ENCODE data around the gene JUN. TPM values are rescaled to one million over a fixed set of nuclear protein-coding genes. Genes with fewer than 3 reads are reported as not detected.

JUN gene
- 13.3 and 22.3 TPM in 2 replicates for total RNA-seq (2016; rRNA removed; fragmentation: Illumina TruSeq; extraction: Trizol)
- 2.7 and 3.4 TPM in 2 replicates for total RNA-seq (2016; cell fraction: cytosol; rRNA removed; fragmentation: Illumina TruSeq; extraction: Trizol; ENCODE audit: low read depth)
- 10.4 and 25.4 TPM in 2 replicates for total RNA-seq (2016; cell fraction: insoluble cytoplasmic fraction; rRNA removed; fragmentation: Illumina TruSeq; extraction: Trizol)
- total RNA-seq (2016; cell fraction: membrane; rRNA removed; fragmentation: Illumina TruSeq; extraction: Trizol), result 7.5 and 8.4 TPM in 2 replicates
- 37.1 and 40.6 TPM in 2 replicates for total RNA-seq (2016; cell fraction: nucleus; rRNA removed; fragmentation: Illumina TruSeq; extraction: Trizol)
- 18.2 and 28.1 TPM in 2 replicates for polyA plus RNA-seq (2011; rRNA removed)
- polyA plus RNA-seq (2011; cell fraction: cytosol; rRNA removed), result 17.8 and 19.2 TPM in 2 replicates
- 39.8 and 53.6 TPM in 2 replicates for polyA plus RNA-seq (2011; cell fraction: nucleus; rRNA removed)
- polyA plus RNA-seq (2012), result 16.3 and 31.3 TPM in 2 replicates
- polyA plus RNA-seq (2016; cell fraction: cytosol; fragmentation: Illumina TruSeq; extraction: Trizol; ENCODE audit: low read depth), result 2.5 and 2.8 TPM in 2 replicates
- polyA plus RNA-seq (2016; cell fraction: insoluble cytoplasmic fraction; fragmentation: Illumina TruSeq; extraction: Trizol; ENCODE audit: low read depth), result 14.8 and 19.3 TPM in 2 replicates
- polyA plus RNA-seq (2016; cell fraction: membrane; fragmentation: Illumina TruSeq; extraction: Trizol; ENCODE audit: low read depth), result 6.0 and 6.6 TPM in 2 replicates
- polyA plus RNA-seq (2016; cell fraction: nucleus; fragmentation: Illumina TruSeq; extraction: Trizol; ENCODE audit: insufficient read depth, low read depth), result 56.1 and 62.3 TPM in 2 replicates
- polyA minus RNA-seq (2011; rRNA and poly(A)+ RNA removed; ENCODE audit: low replicate concordance), result 7.3 and 24.3 TPM in 2 replicates
- polyA minus RNA-seq (2011; cell fraction: cytosol; rRNA and poly(A)+ RNA removed), result 19.3 and 24.3 TPM in 2 replicates
- polyA minus RNA-seq (2011; cell fraction: nucleus; rRNA and poly(A)+ RNA removed), result 34.6 and 67.8 TPM in 2 replicates
- percentile 99 among the genes with signal in this experiment for Bru-seq, nascent RNA
- BruChase-seq, experiment 1, labeled RNA remaining after a 6-hour chase, result percentile 84 among the genes with signal in this experiment
- percentile 88 among the genes with signal in this experiment for BruChase-seq, experiment 2, labeled RNA remaining after a 2-hour chase
- long read RNA-seq, experiment 1, transcript JUN-201 (1 exons, 3,540 nt), result major isoform, 12 of 12 reads
- long read RNA-seq, experiment 1, partial matches to known transcripts, result 0 of 12 reads
- long read RNA-seq, experiment 1, other reads (novel, unspliced or antisense), result 0 of 12 reads
- long read RNA-seq, experiment 2, transcript JUN-201 (1 exons, 3,540 nt), result major isoform, 178 of 180 reads
- long read RNA-seq, experiment 2, partial matches to known transcripts, result 0 of 180 reads
- long read RNA-seq, experiment 2, other reads (novel, unspliced or antisense), result 2 of 180 reads

- in situ Hi-C loops (cut with HindIII; ENCODE audit: extremely low pct_ligation_motif_present, low pct_unique_long_range_greater_than_20kb), result loop anchor here (5.0 to 10.0 kb wide), 3 partner anchors 42 to 511 kb away; partner anchors contain the start of gene FGGY
- TF ChIP-seq HNRNPLL (IDR thresholded peaks at IDR 0.05; ENCODE audit: low read depth, low read length, poor library complexity, severe bottlenecking) (no peak), ZNF407 (CRISPR knock-in tag; IDR thresholded peaks at IDR 0.05; ENCODE audit: not compliant biosample characterization) (no peak), TAF1 (CRISPR knock-in tag; IDR thresholded peaks at IDR 0.05) (peak; percentile 95), ATF2 (CRISPR knock-in tag; IDR thresholded peaks at IDR 0.05) (peak; percentile 100)
Measured at GRCh38 chr1:58783993-58784757, at the start of gene JUN. TSS of gene JUN (minus strand) at chr1:58784047. CDS start at chr1:58783070, 977 bp downstream.

More at GRCh38 chr1:58783993-58784757, at the start of gene JUN:
- Histone ChIP-seq H3K27me3 (ENCODE audit: control insufficient read depth in 1 of 2, insufficient read depth in 2 of 2, low read length in 2 of 2) (no peaks in the 10 kb centered on the region; a peak in 1 of 5 replicates), H3K4me3 (replicated peaks in 1 of 3; ENCODE audit: insufficient read depth in 1 of 3, low read depth in 2 of 3, low read length in 3 of 3) (peak within 1 kb of the TSS; percentile 82 to 90 (median 87)), H3K27ac (ENCODE audit: extremely low read length, insufficient read depth, low read length) (peak within 1 kb of the TSS; percentile 86), H3K9ac (ENCODE audit: insufficient read depth, low read depth, low read length) (peak within 1 kb of the TSS; percentile 98), H3K4me2 (ENCODE audit: low read depth, low read length) (peak within 1 kb of the TSS; percentile 99), H3K79me2 (ENCODE audit: insufficient read depth, low read length) (peaks cover 24% of the 10 kb centered on the region), H3K9me3 (ENCODE audit: low read length) (no peaks in the 10 kb centered on the region), H3K4me1 (ENCODE audit: insufficient read depth, low read length) (peaks cover 36% of the 10 kb centered on the region), H2AFZ (ENCODE audit: low read length) (no peak within 1 kb of the TSS), H3K36me3 (replicated peaks in 1 of 2; ENCODE audit: control insufficient read depth in 1 of 2, insufficient read depth in 2 of 2, low read length in 2 of 2) (no peaks in the 10 kb centered on the region), H4K20me1 (ENCODE audit: insufficient read depth, low read length) (peaks cover 32% of the 10 kb centered on the region)
- intact Hi-C loops (cut with micrococcal nuclease; ENCODE audit: unreplicated experiment), result loop anchor here (1.0 to 10.0 kb wide), 8 partner anchors 99 to 911 kb away; no protein-coding TSS in a partner anchor
- under 1% methylated on average over 27 of the region's 57 CpGs for WGBS (ENCODE audit: low lambda C conversion rate)
- ChIA-PET CTCF (ENCODE audit: low intra/inter-chr PET ratio, low total read pairs) (interaction anchor here (0.9 kb wide), 1 partner anchor 15 kb away, joined by 3 read pairs; no protein-coding TSS in a partner anchor), POLR2A (interaction anchor here (0.6 to 3.8 kb wide), 36 partner anchors 11 to 975 kb away, joined by 3 to 31 read pairs (median 4); partner anchors contain the start of genes FGGY and MYSM1)
- peak; percentile 98 for DNase-seq (ENCODE audit: low spot score)
- no TSS peak for BruUV-seq (replicated peaks)
- peak; percentile 99 for FAIRE-seq
- ATAC-seq, result peak; percentile 86

All from HepG2 (cell line).